Activated CD8-positive, alpha-beta memory T cell treated with anti-CD3 and anti-CD28 coated beads, Interleukin-2, amount 50 U/mL, for 48 hours (primary cell): ENCODE data around the gene CGRRF1.

ENCODE experiments used
- DNase-seq: peaks from one replicate; pipeline ENCODE4 v3.0.0-alpha.2; 2020

The CGRRF1 gene

GRCh38 chr14:54580933-54581332, 71.2 kb downstream of the CGRRF1 start:
- DNase-seq: no peak

- no peak for DNase-seq
Observed at GRCh38 chr14:54582334-54582733, 72.6 kb downstream of the CGRRF1 start.

- no peak for DNase-seq
Observed at GRCh38 chr14:54584097-54584496, 74.4 kb downstream of the CGRRF1 start.

- DNase-seq: no peak
Observed at GRCh38 chr14:54585214-54585613, 75.5 kb downstream of the CGRRF1 start.
